ENCODE results near the gene FAF2.
A peak's percentile ranks its signal among the peaks of the same experiment; 100 is the strongest.
"Not testable (repeated sequence)": the region's sequence is repeated elsewhere in the genome, so short reads cannot be mapped to it uniquely, and the experiment has no call there.

The FAF2 gene, protein sequence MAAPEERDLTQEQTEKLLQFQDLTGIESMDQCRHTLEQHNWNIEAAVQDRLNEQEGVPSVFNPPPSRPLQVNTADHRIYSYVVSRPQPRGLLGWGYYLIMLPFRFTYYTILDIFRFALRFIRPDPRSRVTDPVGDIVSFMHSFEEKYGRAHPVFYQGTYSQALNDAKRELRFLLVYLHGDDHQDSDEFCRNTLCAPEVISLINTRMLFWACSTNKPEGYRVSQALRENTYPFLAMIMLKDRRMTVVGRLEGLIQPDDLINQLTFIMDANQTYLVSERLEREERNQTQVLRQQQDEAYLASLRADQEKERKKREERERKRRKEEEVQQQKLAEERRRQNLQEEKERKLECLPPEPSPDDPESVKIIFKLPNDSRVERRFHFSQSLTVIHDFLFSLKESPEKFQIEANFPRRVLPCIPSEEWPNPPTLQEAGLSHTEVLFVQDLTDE

GRCh38 chr5:176447978-176448608 lies at the start of gene FAF2:
TSS of gene FAF2 (plus strand) at chr5:176448385. CDS start at chr5:176448408, 23 bp downstream.
- peak; percentile 95 to 98 for DNase-seq

DNA sequence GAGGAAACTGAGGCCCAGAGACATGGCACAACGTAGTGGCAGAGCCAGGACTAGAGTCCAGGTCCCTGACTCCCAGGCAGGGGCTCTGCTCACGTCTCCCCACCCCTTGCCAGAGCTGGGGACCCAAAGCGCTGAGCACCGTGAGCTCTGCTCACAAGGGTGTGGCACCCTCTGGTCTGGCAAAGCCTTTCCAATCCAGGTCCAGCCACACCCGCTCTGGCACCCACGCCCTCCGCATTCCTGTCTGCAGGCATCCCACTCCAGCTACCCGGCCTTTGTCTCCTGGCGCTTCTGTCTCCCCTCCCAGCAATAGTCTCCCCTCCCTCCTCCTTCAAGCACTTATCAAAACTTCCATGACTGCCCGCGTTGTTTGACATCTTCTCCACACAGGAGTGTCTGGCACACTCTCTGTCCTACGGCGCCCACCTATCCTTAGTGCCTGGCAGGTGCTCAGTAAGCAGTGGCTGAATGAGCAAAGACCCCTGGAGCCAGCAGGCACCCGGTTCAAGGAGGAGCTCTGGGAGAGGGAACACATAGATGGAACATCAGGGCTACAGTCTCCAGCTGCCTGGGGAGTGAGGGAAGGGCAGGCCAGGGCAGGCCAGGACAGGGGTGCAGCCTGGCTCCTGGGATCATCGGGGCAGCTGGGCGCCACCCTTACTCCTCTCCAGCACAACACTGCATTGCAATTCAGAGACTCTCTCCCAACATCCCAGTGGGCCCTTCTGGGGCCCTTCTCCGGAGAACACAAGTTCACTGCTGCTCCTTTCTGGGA lies 47.6 kb upstream of the FAF2 start:
- DNase-seq = no peak

- no peak for DNase-seq
Measured at GRCh38 chr5:176401281-176402205, 46.6 kb upstream of the FAF2 start.

- no peak for DNase-seq
Measured at GRCh38 chr5:176405656-176406435, 42.3 kb upstream of the FAF2 start.

GRCh38 chr5:176406436-176407052 lies 41.6 kb upstream of the FAF2 start:
- no peak for DNase-seq

DNA sequence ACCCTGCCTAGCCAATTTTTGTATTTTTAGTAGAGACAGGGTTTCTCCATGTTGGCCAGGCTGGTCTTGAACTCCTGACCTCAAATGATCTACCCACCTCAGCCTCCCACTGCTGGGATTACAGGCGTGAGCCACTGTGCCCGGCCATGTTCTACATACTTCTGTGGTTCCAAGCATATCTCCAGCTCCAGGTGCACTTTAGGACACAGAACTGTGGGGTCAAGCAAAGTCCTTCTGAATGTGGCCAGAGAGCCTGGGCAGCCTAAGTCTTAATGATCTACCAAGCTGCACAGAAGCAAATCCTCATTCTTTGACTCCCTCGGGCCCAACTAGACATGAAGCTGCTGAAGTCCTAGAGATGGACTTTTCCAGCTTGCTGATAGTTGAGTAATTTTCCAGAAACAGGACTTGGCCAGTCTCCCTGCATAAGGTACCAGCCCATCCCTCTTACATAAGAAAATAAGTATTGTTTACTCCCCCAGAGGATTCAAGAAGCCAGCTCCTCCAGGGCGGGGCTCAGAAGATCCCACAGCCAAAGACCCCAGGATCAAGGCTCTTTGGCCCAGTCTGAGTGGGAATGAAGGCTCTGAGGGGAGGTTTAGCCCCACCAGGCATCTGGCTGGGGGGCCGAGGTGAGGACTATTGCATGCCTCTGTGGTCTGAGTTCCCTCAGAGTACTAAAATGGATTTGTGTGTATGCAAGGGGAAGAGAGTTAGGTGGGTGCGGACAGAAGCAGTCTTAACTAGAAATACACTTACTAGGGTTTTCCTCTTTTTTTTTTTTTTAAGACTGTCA lies 40.5 kb upstream of the FAF2 start:
- no peak for DNase-seq

DNA sequence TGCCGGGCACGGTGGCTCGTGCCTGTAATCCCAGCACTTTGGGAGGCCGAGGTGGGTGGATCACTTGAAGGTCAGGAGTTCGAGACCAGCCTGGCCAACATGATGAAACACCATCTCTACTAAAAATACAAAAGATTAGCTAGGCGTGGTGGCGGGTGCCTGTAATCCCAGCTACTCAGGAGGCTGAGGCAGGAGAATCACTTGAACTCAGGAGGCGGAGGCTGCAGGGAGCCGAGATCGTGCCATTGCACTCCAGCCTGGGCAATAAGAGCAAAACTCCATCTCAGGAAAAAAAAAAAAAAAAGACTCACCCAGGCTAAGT lies 40.0 kb upstream of the FAF2 start:
- not testable (repeated sequence) for DNase-seq

DNA sequence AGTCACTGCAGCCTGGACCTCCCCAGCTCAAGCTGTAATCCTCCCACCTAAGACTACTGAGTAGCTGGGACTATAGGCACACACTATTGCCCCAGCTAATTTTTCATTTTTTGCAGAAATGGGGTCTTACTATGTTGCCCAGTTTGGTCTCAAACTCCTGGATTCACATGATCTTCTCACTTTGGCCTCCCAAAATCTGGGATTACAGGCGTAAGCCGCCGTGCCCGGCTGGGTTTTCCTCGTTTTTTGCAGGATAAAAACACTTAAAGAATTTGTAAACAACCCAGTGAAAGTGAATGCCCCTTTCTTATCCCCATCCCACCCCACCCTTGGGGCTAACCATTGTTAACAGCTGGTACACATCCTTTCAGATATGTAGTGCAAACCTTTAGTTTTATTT lies 39.6 kb upstream of the FAF2 start:
- no peak for DNase-seq

DNA sequence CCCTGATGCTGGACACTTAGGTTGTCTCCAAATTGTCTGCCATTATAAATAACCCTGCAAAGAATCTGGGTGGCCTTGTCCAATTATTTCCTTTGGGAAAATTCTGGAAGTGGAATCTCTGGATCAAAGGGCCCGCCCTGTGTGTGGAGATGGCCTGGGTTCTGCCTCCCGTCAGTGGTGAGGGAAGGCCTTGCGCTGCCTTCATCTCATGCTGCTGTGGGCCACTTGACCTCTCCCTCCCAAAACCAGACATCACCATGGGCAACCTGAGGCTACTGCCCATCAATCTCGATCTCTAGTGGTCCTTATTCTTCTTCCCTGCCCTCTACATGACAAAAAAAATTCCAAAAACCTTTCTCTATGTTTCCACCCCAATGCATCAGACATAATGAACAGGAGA lies 38.4 kb upstream of the FAF2 start:
- no peak for DNase-seq

- no peak for DNase-seq
Measured at GRCh38 chr5:176410486-176411180, 37.6 kb upstream of the FAF2 start.

DNA sequence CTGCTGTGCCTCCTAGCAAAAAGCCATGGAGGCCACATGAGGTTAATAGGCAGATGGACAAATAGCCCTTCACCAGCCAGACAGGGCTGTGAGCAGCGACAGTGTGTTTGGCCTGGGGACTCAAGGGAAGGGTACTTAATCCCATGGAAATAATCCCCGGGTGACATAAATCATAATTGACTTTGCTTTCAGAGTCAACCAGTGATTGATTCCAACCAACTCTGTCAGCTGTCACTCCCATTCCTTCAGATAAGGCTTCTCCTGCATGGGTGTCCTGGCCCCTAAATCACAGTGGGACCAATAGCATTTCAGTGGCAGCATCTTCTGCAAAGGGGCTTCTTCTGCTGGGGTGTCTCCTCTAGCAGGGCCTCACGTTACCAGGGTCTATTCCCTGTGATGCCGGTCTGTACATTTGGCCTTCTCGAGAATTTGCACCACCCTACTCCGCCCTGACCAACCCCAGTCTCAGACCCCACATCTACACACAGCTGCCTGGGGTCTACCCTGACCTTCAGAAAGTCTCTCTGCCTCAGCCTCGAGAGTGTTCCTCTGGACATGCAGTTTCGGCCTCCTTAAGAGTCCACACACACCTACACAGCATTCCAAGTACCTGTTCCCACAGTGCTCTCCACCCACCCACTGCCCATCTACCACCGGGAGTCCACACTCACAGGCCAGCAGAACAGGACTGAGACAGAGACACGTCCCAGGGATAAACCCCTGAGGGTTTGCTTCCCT lies 35.5 kb upstream of the FAF2 start:
- no peak for DNase-seq

GRCh38 chr5:176413255-176413565 lies 35.0 kb upstream of the FAF2 start:
- DNase-seq = no peak

DNA sequence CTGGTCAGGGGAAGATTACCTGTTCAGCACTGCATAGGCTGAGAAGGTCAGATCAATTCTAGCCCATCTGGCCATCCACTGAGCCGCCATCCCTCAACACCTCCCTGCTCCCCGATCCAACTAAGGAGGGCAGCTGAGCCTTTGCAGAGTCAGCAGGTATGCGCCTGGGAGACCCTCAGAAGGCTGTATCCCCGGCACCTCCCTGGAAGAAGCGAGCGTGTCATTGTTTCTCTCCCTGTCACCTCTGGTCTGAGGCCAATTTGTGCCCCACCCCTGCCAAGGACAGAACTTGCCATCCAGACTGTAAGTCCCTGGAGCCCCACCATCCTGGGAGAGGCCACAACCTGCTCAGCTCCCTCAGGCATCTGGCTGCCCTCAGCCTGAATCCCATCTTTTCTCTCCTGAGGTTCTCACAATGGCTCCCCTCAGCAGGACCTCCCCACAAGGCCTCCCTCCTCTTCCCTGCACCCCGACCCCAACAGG lies 34.4 kb upstream of the FAF2 start:
- no peak for DNase-seq

DNA sequence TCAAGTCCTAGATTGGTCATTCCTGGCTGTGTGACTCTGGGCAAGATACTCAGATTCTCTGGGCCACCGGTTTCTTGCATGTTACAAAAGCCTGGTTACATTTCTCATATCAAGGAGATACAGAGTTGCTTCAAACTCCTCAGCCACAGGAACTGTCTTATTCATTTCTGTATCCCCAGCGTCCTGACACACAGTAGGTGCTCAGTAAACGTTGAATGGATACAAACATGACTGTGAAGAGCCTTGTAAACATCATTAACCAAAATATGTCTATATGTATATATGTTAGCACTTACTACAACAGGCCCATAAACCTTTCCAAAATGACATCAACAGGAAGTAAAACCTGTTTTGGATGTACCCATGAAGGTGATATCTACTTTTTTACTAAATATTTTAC lies 33.5 kb upstream of the FAF2 start:
- no peak for DNase-seq

DNA sequence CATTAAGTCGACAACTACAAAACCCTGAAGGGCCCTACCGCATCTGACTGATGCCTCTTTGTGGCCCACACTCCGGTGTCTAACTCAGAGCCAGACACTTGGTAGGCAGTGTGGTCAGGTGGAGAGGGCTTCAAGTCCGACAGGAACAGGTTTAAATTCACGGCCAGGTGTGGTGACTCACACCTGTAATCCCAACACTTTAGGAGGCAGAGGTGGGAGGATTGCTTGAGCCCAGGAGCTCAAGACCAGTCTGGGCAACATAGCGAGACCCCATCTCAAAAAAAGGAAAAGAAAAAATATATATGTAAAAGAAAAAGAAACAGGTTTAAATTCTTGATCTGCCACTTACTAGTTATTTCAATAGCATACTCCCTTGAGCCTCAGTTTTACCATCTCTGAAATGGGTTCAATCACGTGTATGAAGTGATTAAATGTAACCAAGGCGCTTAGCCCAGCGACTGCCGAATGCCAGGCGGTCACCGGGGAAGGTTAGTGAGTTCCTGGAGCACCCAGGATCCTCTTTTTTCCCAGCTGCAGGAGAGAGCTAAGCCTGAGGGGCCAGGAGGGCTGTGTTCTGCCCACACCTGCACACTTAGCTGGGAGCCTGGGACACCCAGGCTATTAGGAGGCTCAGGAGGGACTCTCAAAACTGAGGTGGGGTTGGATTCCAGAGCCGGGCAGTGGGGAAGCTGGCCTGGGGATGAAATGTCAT lies 32.8 kb upstream of the FAF2 start:
- no peak for DNase-seq

GRCh38 chr5:176415952-176416924 lies 31.9 kb upstream of the FAF2 start, which contains the start of gene CLTB:
TSS of gene CLTB (minus strand) at chr5:176416539. CDS start at chr5:176416363, 176 bp downstream.
- peak; percentile 89 for DNase-seq

- no peak for DNase-seq
Measured at GRCh38 chr5:176416965-176417364, 31.2 kb upstream of the FAF2 start.

Measured in activated CD4-positive, alpha-beta T cell treated with anti-CD3 and anti-CD28 coated beads for 4 hours (primary cell).